K562 (cell line): ENCODE data around the gene LGR6. TPM values are rescaled to one million over a fixed set of nuclear protein-coding genes. Genes with fewer than 3 reads are reported as not detected.

ENCODE experiments used
- ATAC-seq: fragments of 200-7000 bp; cut with Tn5 transposase; 3 replicates; pipeline ENCODE4 v1.9.1; 2020; ENCODE audit warnings: moderate library complexity
- BruUV-seq: library from RNA; stranded (reverse); fragments of 400-500 nt; replicated peaks from 2 replicates; lab custom pipeline; 2021; lab: Mats Ljungman, UMichigan
- CTCF ChIA-PET: fragments of 300-600 bp; formaldehyde crosslinking; extraction: SDS; loops from one replicate; lab custom pipeline; 2021; ENCODE audit warnings: low intra/inter-chr PET ratio; lab: Yijun Ruan, JAX
- POLR2A ChIA-PET: fragments of 300-600, 350-650 bp; sonication (Branson Sonifier 250); formaldehyde crosslinking; extraction: SDS; loops from one replicate; lab custom pipeline; 2021; ENCODE audit warnings: antibody characterized with exemption, inconsistent platforms; lab: Yijun Ruan, JAX
- DNase-seq, 4 experiments: peaks; one replicate each; pipeline versions ENCODE4 v3.0.0 to v3.0.0-alpha.2; 2011 to 2018; ENCODE audit warnings: low spot score in 3 of 4, mixed read lengths in 3 of 4; ENCODE audit errors: extremely low read depth in 1 of 4
- FAIRE-seq: peaks from 2 replicates; lab custom pipeline; 2011; peaks lifted over from hg19 to GRCh38; lab: Jason Lieb, UNC
- H2AFZ ChIP-seq: 2 replicates; pipeline ENCODE4 v1.6.0; 2011; ENCODE audit warnings: low read depth, low read length, control low read depth, inconsistent platforms
- H3K27ac ChIP-seq: fragments of 200-600 bp; 3 replicates; pipeline ENCODE4 v1.8.0; 2011; ENCODE audit warnings: low read depth, mild to moderate bottlenecking, control low read depth, inconsistent platforms, low read length, moderate library complexity, mixed read lengths; ENCODE audit errors: extremely low read depth
- H3K27me3 ChIP-seq, 2 experiments: fragments of 300-600 bp in 1 of 2; 2 replicates in 1 of 2; 3 replicates in 1 of 2; pipeline versions ENCODE4 v1.6.0 to v1.8.0; 2011; ENCODE audit warnings: inconsistent platforms in 2 of 2, low read length in 2 of 2, mild to moderate bottlenecking in 1 of 2, mixed read lengths in 1 of 2, moderate library complexity in 1 of 2; ENCODE audit not compliant: control insufficient read depth in 2 of 2, insufficient read depth in 2 of 2
- H3K36me3 ChIP-seq: fragments of 300-600 bp; 3 replicates; pipeline ENCODE4 v1.8.0; 2011; ENCODE audit warnings: mild to moderate bottlenecking, low read length, inconsistent platforms; ENCODE audit not compliant: control insufficient read depth, insufficient read depth
- H3K4me1 ChIP-seq, 2 experiments: fragments of 200-600 bp in 1 of 2; replicated peaks in 1 of 2; 2 replicates in 1 of 2; 3 replicates in 1 of 2; pipeline versions ENCODE4 v1.5.1 to v1.8.0; 2011; ENCODE audit warnings: inconsistent platforms in 2 of 2, low read length in 2 of 2, mild to moderate bottlenecking in 1 of 2, mixed read lengths in 1 of 2, moderate library complexity in 1 of 2; ENCODE audit not compliant: control insufficient read depth in 2 of 2, insufficient read depth in 2 of 2
- H3K4me2 ChIP-seq: 2 replicates; pipeline ENCODE4 v1.6.1; 2011; ENCODE audit warnings: low read length, control low read depth, inconsistent platforms, mixed read lengths; ENCODE audit not compliant: insufficient read depth
- H3K4me3 ChIP-seq: fragments of 200-600 bp; sonication (generic), shearing (Covaris generic); 2 replicates; pipeline ENCODE4 v1.5.1; 2016; ENCODE audit warnings: control low read depth, inconsistent platforms
- H3K79me2 ChIP-seq: fragments of 200-600 bp; 3 replicates; pipeline ENCODE4 v1.8.0; 2011; ENCODE audit warnings: low read length, inconsistent platforms; ENCODE audit not compliant: control insufficient read depth, insufficient read depth
- H3K9ac ChIP-seq, 2 experiments: 2 replicates each; pipeline versions ENCODE4 v1.6.0 to v1.6.1; 2011; ENCODE audit warnings: low read depth in 2 of 2, low read length in 2 of 2, control low read depth in 1 of 2, inconsistent platforms in 1 of 2, mild to moderate bottlenecking in 1 of 2, mixed read lengths in 1 of 2; ENCODE audit not compliant: insufficient read depth in 1 of 2
- H3K9me1 ChIP-seq: one replicate; pipeline ENCODE4 v1.6.0; 2011; ENCODE audit warnings: inconsistent platforms, mild to moderate bottlenecking, low read length, moderate library complexity; ENCODE audit not compliant: control insufficient read depth, insufficient read depth
- H3K9me3 ChIP-seq: replicated peaks from 2 replicates; pipeline ENCODE4 v1.5.1; 2011; ENCODE audit warnings: low read depth, low read length, inconsistent platforms; ENCODE audit not compliant: control insufficient read depth, insufficient read depth
- H4K20me1 ChIP-seq: replicated peaks from 2 replicates; pipeline ENCODE4 v1.6.1; 2011; ENCODE audit warnings: low read length, inconsistent platforms, mixed read lengths; ENCODE audit not compliant: control insufficient read depth, insufficient read depth
- BCOR ChIP-seq: fragments of 450-650 bp; IDR thresholded peaks from 2 replicates; pipeline ENCODE4 v1.6.1; 2016
- EP400 ChIP-seq: fragments of 450-650 bp; IDR thresholded peaks from 2 replicates; pipeline ENCODE4 v1.6.1; 2017; ENCODE audit warnings: antibody characterized with exemption, mild to moderate bottlenecking, moderate library complexity
- FOSL1 ChIP-seq: fragments of 200-800 bp; sonication (Bioruptor generic); conservative IDR thresholded peaks from 2 replicates; pipeline ENCODE4 v1.6.1; 2016; ENCODE audit warnings: missing genetic modification characterization, missing compliant biosample characterization
- IFI16 ChIP-seq: fragments of 250-450 bp; sonication (Bioruptor Pico); IDR thresholded peaks from 2 replicates; pipeline ENCODE4 v2.1.2; 2022; ENCODE audit warnings: mild to moderate bottlenecking, inconsistent platforms
- NFIC ChIP-seq: fragments of 450-650 bp; IDR thresholded peaks from 2 replicates; pipeline ENCODE4 v1.6.1; 2017; ENCODE audit warnings: mild to moderate bottlenecking, inconsistent platforms
- NUFIP1 ChIP-seq: fragments of 450-650 bp; IDR thresholded peaks from 2 replicates; pipeline ENCODE4 v1.6.1; 2018; ENCODE audit not compliant: partially characterized antibody
- RBM25 ChIP-seq: fragments of 200-400 bp; formaldehyde crosslinking; IDR thresholded peaks from 2 replicates; pipeline ENCODE4 v1.6.1; 2018; ENCODE audit warnings: low read length, low read depth, moderate library complexity; ENCODE audit not compliant: severe bottlenecking
- SMAD4 ChIP-seq: fragments of 250-450 bp; sonication (Bioruptor Pico); conservative IDR thresholded peaks from 2 replicates; pipeline ENCODE4 v1.8.0; 2021; ENCODE audit warnings: inconsistent platforms, mild to moderate bottlenecking, moderate library complexity
- ZBTB17 ChIP-seq: fragments of 450-650 bp; formaldehyde crosslinking; IDR thresholded peaks from 2 replicates; pipeline ENCODE4 v1.4.0; 2020; ENCODE audit warnings: mild to moderate bottlenecking
- ZNF282 ChIP-seq: sonication (generic); formaldehyde crosslinking; IDR thresholded peaks from 2 replicates; pipeline ENCODE4 v1.8.1; 2023; ENCODE audit warnings: missing genetic modification reagents
- WGBS: fragments of 100-300 bp; shearing (Covaris generic); methylation state at CpG from one replicate; pipeline ENCODE4 v1.1.6; 2016; ENCODE audit warnings: low coverage, mixed read lengths; ENCODE audit not compliant: insufficient coverage; ENCODE audit errors: missing lambda C conversion rate; 5-methylcytosine and 5-hydroxymethylcytosine counted together
- in situ Hi-C: fragments of 300-500 bp; cut with MboI; formaldehyde crosslinking; loops from 4 replicates; pipeline ENCODE4 v1.15.0; 2018; ENCODE audit warnings: inconsistent platforms, mixed read lengths
- intact Hi-C: fragments of 100-400 bp; cut with micrococcal nuclease; formaldehyde crosslinking; loops from 2 replicates; pipeline ENCODE4 v1.14.2; 2022
- polyA plus RNA-seq, 8 experiments: library from polyadenylated mRNA; depleted of rRNA in 4 of 8; stranded (reverse) in 5 of 8; unstranded in 3 of 8; fragments of >200 nt; fragmentation: Nextera tagmentation in 2 of 8; fragmentation: Illumina TruSeq in 1 of 8; extraction: Ambion mirVana in 2 of 8; extraction: Trizol in 1 of 8; gene quantifications; 2 replicates each; pipeline versions ENCODE4 v1.2.1 to v1.2.3, GENCODE V29; 2011 to 2014; ENCODE audit warnings: inconsistent platforms in 1 of 8, missing spikeins in 1 of 8
- total RNA-seq, 7 experiments: library from RNA; depleted of rRNA in 6 of 7; stranded (reverse); fragments of >200 nt in 6 of 7; fragmentation: Illumina TruSeq in 2 of 7; extraction: Trizol in 2 of 7; gene quantifications; 2 replicates each; pipeline versions ENCODE4 v1.2.1 to v1.2.3, GENCODE V29; 2011 to 2021; ENCODE audit warnings: low replicate concordance in 1 of 7

The LGR6 gene
- total and polyA plus RNA-seq, 9 of the 15 experiments (the other 6 are each of a cell fraction or from before 2014, with no cell fraction given): 0.01 to 0.54 (median 0.17) TPM; not detected in 1

DNA sequence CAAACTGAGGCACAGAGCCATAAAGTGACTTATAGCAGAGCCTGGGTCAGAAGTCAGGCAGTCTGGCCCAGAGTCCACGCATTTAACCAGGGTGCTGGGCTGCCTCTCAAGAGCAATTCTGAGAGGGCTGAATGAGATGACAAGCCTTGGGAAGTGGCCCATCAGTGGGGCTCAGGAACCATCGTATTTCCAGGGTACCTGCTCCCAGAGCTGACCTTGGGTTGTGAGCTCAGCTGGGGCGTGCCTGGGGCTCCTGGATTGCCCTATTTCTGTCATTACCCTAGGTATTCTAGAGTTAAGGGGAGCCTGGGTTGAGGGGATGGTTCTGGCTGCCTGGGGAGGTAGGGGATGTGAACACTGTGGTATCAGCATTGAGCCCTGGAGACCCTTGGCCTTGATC, 49.4 kb downstream of the LGR6 start:
- no peaks in the 10 kb centered on the region for H3K79me2 ChIP-seq
- DNase-seq (no peak), ATAC-seq (no peak), FAIRE-seq (no peak)
- intact Hi-C loops (no loop called here), in situ Hi-C loops (no loop called here)
- H2AFZ ChIP-seq: no peak overlapping the region
- H3K4me3 ChIP-seq: no peak overlapping the region
- TF ChIP-seq RBM25 (peak; percentile 72), BCOR (0 out of 2 replicates have a peak, but pooled peaks have one; percentile 26), NFIC (no peak)
- peaks cover 5 to 62% of the 10 kb centered on the region in 2 experiments; a peak in 4 of 5 replicates for H3K27me3 ChIP-seq
- 0% methylated on average over 3 of the region's 3 CpGs for WGBS
- H3K4me2 ChIP-seq: no peak overlapping the region
- H3K9me1 ChIP-seq: no peaks in the 10 kb centered on the region
- no peaks in the 10 kb centered on the region for H3K9me3 ChIP-seq
- H4K20me1 ChIP-seq: peaks cover 7% of the 10 kb centered on the region; the same call in 1 of the 2 replicates
- H3K9ac ChIP-seq: no peak overlapping the region
- BruUV-seq: no TSS peak
- CTCF ChIA-PET: no interaction called here
- H3K27ac ChIP-seq: no peak overlapping the region
- H3K36me3 ChIP-seq: no peaks in the 10 kb centered on the region
- POLR2A ChIA-PET: interaction anchor here (0.6 kb wide), 1 partner anchor 318 kb away, joined by 5 read pairs; no protein-coding TSS in a partner anchor
- no peaks in the 10 kb centered on the region for H3K4me1 ChIP-seq

DNA sequence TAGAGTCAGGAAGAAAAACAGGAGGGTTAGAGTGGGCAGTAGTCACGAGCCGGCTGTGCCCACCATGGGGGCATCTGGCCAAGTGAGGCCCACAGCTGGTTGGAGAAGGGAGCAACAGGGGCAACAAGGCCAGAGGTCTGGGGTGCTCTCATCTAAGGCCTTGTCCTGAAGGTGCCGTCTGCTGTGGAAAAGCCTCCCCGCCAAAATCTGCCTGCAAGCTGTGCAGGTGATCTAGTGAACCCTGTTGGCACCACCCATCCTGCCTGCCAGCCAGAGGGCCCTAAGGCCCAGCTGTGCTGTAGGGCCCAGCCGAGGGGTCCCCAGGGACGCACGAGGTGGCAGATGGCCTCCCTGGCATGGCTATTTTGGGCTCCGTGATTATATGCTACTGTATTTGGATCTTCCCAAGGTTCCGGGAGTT, 51.3 kb downstream of the LGR6 start:
- no peak overlapping the region for H3K9ac ChIP-seq
- 4% methylated on average over 9 of the region's 9 CpGs for WGBS
- H3K9me1 ChIP-seq: no peaks in the 10 kb centered on the region
- no peaks in the 10 kb centered on the region for H3K4me1 ChIP-seq
- TF ChIP-seq ZBTB17 (no peak), EP400 (no peak), FOSL1 (tag) (no peak), IFI16 (no peak), SMAD4 (CRISPR knock-in tag) (no peak), ZNF282 (CRISPR knock-in tag) (no peak), NUFIP1 (no peak)
- ATAC-seq: no peak
- in situ Hi-C loops (no loop called here), intact Hi-C loops (no loop called here)
- no peaks in the 10 kb centered on the region for H3K36me3 ChIP-seq
- no peak overlapping the region for H2AFZ ChIP-seq
- ChIA-PET POLR2A (interaction anchor here (0.6 to 1.0 kb wide), 2 partner anchors 11 to 97 kb away, joined by 3 to 5 read pairs; no protein-coding TSS in a partner anchor), CTCF (no interaction called here)
- DNase-seq: no peak
- H3K79me2 ChIP-seq: no peaks in the 10 kb centered on the region
- H3K27ac ChIP-seq: no peak overlapping the region
- H3K4me3 ChIP-seq: no peak overlapping the region
- BruUV-seq: no TSS peak
- H3K9me3 ChIP-seq: no peaks in the 10 kb centered on the region
- H3K27me3 ChIP-seq: peaks cover 21 to 73% of the 10 kb centered on the region in 2 experiments
- H3K4me2 ChIP-seq: no peak overlapping the region
- peaks cover 13% of the 10 kb centered on the region; the same call in 1 of the 2 replicates for H4K20me1 ChIP-seq
- no peak for FAIRE-seq
